HG03060 (cell line): Measurements from ENCODE around the gene QRICH1.

Source experiments
- ATAC-seq: cut with Tn5 transposase; IDR thresholded peaks from one replicate; pipeline ENCODE4 v1.9.1; 2021; ENCODE audit warnings: low read depth, moderate number of reproducible peaks; ENCODE audit not compliant: unreplicated experiment

Gene QRICH1

DNA sequence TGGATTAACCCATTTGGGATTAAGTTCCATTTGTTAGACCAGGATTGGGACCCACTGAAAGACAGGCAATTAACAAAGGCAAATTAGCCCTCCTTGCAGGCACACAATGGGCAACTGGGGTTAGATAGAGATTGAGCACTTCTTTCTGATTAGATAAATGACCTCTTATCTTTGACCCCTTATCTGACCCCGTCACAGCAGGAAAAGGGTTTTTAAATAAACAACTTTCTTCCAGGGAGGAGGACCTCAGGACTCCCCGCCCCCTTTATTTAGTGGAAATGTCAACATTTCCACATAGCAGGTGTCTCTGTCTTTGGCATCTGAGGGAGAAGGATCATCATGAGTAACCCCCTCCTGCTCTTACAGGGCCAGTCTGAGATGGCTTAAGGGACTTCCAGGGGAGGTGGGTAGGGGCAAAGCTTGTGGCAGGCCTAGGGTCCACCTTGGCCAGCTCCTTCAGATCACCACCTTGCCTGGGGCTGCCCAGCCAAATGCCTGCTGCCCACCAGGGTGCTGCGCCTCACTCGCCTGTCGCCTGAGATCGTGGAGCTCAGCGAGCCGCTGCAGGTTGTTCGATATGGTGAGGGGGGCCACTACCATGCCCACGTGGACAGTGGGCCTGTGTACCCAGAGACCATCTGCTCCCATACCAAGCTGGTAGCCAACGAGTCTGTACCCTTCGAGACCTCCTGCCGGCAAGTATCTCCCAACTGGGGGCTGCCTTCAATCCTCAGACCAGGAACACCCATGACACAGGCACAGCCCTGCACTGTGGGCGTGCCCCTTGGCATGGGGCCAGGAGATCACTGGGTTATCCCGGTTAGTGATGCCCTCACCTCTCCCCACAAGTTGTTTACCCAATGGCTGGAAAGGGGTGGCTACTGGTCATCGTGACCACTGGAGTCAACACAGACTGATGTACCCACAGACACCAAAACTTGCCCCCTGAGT is 89.2 kb downstream of the QRICH1 start:
- ATAC-seq = no peak

DNA sequence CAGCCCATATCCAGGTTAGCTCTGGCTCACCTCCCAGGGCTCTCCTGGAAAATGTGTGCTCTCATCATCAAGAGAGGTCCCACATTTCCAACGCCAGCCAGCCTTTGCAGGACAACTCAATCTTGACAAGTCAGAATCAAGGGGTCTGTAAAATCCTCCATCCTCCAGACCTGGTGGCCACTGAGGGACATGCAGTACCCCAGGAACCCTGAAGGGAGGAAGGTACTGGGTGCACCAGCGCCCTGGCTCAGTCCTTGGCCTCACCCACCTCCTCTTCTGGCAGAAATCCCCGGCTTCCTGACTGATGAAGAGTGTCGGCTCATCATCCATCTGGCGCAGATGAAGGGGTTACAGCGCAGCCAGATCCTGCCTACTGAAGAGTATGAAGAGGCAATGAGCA is 92.7 kb downstream of the QRICH1 start:
- no peak for ATAC-seq

DNA sequence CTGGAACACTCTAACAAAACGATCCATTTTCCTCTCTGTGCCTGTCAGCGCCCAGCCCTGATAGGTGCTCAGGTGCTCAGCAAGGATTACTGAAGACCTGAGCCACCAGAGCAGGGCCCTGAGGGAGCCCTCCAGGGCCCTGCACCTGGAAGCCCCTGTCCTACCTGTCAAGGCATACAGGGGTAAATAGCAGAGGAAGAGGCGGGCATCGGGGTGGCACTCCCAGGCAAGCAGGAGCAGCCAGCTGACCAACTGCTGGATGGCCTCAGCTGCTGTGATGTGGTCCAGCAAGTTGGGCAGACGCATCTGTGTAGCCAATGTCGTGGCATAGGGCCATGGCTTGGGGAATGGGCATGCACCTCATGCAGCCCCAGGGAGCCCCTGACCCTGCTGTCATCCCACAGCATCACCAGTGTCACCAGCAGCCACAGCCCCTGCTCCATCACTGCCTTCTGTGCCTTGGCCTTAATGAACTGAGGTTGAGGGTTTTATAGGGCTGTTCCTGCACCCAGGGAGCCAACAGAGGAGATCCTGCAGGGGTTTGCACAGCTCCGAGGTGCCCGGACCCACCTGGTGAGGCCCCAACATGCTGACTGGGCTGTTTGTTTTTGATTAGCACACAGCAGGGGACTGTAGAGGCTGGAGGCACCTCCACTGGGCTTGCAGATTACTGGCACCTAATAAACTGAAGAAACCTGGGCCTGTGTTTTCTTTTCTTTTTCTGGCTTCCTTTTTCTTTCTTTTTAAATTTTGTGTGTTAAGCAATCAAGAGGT is 94.6 kb downstream of the QRICH1 start:
- ATAC-seq = no peak

DNA sequence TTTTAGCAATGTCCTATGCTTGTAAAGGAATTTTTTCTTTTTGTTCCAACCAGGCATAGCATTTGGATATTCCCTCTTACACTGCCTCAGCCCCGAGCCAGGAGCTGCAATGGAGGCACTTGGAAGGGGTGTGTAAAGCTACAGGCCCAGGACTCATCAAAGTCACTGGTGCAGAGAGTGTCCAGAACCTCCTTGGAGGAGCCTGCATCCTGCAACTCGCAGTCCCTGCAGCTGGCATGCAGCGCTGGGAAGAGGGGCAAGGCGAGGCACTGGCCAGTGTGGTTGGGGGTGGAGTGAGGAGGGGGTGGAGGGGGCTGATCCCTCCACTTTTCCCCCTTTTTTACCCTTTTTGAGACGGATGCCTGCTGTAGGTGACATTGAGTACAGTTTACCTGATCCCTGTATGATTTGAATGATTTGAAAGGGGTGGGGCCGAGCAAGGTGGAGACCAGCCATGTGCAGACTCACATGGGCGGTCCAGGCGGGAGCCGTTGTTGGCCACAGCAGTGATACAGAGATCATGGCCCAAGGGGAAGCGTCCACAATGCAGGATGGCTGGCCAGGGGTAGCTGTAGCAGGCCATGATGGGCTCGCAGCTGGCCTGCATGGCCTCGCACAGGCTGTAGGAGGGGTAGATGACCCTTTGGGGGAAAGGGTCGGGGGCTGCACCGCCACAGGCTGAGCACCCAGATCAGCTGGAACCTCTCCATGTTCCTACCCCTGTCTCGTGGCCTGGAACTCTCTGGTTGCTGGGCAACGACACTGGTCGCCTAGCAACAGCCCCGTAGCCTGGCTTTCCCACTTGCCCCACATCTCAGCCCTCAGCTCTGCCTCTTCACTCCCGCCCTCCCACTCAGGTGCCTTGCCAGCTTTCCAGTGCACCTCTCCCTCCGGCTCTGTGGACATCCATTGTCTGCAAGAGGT is 95.9 kb downstream of the QRICH1 start:
- no peak for ATAC-seq

DNA sequence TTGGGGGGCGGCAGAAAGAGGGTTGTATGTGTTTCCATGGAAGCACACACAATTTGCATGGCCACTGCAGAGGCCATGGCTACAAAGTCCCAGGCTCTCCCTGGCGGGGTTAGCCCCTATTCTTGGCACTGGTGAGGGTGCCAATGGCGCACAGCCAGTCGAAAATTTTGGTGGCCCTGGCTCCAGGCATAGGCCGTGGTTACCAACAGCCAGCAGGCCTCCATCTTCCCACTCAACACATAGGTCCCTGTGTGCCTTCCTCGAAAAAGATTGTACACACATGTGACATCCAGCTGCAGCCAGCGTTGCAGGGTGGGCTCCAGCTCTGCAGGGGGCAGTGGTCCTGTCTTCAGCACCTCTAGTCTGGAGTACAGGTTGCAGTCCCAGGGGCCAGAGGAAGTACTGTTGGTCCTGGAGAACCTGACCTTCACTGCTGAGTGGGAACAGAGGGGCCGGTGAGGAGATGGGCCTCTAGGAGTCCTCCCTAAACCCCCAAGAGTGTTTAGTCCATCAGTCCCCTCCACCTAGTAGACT is 96.7 kb downstream of the QRICH1 start:
- no peak for ATAC-seq

DNA sequence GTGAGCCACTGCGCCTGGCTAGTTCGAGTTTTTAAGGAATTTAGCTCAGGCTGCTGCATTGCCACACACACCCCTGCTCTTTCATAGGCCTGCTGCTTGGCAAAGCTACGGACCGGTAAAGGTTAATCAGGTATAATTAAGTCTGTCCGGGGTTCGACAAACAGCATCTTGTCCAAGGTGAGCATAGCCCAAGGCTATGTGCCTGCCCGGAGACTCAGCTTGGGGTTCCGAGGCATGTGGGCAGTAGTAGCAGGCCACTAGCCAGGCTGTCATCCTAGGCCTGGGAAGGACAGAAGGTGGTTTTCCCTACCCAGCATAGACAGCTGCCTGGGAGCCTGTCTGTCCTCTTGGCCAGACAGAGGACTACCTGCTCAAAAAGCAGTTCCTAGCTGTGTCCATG is 97.2 kb downstream of the QRICH1 start:
- no peak for ATAC-seq

DNA sequence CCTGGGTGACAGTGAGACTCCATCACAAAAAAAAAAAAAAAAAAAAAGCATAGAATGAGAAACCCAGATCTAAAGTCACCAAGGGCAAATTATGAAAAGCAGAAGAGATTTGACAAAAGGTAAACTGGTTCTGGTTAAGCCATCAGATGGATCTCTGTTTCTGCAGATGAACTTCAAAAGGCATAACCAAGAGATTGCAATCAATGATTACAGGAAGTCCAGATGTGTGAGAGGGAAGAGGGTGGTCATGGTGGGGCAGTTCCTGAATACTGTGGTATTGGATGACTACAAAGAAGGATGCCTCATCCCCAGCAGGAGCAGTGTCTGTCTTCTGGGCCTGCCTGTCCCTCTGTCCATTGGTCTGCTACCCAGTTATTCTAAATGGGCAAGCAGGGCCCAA is 100.0 kb downstream of the QRICH1 start:
- ATAC-seq = no peak

DNA sequence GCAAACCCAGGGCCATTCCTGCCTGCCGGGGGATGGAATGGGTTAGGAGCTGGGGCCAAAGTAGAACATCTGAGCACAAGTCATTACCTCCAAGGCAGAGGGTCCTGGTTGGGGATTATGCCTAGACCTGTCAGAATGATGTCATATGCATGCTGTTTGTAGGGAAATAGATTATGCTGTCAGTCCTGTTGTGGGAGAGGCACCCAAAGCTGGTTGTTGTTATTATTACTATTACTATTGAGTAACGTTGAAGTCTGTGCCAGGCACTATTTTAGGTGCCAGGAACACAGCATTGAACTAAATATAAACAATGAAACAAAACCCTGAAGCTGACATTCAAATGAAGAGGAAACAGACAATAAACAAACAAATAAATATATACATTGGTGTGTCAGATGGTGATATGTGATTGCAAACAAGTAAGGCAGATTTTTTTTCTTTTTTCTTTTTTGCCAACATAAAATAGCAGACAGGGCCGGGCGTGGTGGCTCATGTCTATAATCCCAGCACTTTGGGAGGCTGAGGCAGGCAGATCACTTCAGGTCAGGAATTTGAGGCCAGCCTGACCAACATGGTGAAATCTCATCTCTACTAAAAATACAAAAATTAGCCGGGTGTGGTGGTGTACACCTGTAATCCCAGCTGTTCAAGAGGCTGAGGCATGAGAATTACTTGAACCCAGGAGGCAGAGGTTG is 101.9 kb downstream of the QRICH1 start:
- no peak for ATAC-seq

DNA sequence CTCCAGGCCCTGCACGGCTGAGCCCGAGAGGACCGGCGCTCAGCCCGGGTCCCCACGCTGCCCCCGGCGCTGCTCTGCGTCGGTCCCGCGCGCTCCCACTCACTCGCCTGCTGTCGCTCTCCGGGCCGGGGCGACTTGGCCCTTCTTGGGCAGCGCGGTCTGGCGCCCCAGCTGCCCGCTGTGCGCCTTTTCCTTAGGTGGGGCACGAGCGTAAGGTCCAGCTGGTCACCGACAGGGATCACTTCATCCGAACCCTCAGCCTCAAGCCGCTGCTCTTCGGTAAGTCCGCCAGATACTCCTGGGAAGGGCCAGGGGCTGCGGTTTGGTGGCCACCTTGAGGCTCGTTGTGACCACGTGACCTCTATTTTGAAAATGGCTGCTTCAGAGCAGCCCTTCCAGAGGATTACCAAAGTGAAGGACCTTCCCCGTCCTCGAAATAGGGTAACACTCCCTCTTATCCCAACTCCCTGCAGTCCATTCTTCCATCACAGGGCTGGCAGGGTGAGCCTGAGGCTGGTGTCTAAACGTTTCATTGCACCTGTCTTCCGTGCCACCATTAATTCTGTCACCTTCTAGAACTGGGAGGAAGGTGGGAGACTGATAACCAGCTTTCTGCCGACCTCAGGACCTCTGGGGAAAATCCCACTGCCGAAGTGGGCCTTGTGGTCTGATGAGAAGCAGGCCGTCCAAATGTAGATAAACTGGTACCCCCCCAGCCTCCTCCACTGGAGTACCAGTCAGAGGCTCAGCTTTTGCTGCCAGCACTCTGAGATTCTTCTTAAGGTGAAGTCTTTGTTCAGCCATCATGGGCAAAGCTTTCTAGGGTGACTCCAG is 103.0 kb downstream of the QRICH1 start:
- no peak for ATAC-seq

DNA sequence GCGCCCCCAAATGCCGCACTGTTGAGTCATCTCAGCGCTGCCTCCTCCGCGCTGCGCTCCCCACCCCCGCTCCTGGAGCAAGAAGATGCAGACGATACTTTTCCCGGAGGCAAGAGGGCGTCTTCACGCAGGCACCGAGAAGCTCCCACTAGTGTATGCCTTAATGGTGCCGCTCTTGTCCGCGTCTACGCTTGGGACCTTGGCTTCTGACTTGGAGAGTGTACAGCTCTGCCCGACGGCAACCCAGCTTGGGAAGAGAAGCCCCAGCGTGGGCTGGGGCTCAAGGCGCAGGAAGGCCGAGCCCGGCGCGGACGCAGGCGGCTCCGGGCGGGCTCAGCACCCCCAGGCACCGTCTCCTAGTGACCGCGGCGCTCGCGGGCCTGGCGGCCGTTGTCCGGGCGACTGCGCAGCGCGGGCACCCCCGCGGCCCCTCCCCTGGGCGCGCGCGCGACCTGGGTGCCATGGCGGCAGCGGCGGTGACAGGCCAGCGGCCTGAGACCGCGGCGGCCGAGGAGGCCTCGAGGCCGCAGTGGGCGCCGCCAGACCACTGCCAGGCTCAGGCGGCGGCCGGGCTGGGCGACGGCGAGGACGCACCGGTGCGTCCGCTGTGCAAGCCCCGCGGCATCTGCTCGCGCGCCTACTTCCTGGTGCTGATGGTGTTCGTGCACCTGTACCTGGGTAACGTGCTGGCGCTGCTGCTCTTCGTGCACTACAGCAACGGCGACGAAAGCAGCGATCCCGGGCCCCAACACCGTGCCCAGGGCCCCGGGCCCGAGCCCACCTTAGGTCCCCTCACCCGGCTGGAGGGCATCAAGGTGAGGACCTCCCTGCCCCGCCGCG is 103.9 kb downstream of the QRICH1 start, which contains the start of gene P4HTM:
Gene P4HTM (plus strand): TSS at position 446 of the 840 bp plus-strand sequence. CDS start 16 bp downstream, at position 462.
- ATAC-seq = no peak

DNA sequence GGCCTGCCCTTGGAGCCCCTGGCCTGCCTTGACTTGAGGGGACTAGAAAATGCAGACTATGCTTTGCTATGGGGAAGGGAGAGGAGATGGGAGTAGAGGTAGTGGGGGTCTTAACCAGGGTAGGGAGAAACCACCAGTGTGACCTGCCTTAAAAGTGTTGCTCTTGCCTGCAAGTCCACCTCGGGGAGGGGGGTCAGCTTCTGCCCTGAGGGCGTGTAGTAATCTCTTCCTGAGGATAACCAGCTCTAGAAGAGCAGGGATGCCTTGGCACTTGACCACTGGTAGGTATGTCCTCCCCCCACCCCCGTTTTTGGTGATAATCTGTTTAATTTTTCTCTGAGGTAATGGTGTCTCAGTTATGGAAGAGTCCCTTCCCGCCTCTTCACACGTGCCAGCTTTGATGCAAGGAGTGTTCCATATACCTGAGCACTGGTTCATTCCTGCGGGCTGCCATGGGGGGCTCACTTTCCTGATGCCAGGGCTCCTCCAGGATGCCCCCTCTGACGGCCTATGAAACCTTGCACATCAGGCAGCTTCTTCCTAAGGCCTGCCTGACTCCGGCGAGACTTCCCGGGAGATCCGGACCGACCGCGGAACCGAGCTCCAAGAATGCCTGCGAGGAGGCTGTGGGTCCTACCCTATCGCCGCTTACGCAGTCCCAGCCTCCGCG is 104.6 kb downstream of the QRICH1 start:
- no peak for ATAC-seq

DNA sequence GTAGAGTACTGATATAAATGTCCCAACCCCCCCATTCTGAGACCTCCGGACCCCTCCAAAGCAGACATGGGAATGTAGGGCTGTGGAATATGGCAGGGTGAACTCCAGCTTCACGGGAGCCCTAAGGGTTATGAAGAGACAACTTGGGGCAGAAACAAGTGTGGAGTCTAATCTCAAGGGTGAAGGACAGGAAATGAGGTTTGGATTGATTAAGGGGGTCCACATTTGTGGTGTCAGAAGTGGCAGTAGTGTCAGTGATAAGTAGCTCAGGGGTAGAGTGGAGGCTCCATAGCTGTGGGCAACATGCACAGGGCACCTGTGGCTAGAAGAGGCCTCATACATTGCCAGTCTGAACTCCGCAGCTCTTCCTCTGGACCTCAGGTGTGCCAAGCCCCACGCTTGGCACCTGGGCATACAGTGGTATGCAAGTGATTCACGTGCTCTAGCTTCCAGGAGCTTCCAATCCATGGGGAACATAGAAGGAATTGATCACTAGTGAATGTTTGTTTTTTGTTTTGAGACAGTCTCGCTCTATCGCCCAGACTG is 108.0 kb downstream of the QRICH1 start:
- no peak for ATAC-seq

DNA sequence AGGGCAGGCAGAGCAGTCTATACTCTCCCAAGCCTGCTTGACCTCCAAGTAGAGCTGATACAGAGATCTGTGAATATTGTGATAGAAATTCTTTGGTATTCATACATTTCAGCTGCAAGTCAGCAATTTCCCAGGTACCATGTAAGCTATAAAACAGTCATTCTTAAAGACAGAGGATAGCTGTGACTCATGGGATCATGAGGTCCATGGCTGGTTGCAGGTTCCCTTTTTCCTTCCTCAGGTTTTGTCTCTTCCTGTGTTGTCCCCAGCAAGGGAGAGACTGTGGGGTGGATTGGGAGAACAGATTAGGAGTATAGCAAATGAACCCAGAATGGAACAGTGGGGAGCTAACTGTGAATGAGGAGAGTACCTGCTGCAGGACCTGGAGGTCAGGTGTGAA is 109.2 kb downstream of the QRICH1 start:
- ATAC-seq = no peak

DNA sequence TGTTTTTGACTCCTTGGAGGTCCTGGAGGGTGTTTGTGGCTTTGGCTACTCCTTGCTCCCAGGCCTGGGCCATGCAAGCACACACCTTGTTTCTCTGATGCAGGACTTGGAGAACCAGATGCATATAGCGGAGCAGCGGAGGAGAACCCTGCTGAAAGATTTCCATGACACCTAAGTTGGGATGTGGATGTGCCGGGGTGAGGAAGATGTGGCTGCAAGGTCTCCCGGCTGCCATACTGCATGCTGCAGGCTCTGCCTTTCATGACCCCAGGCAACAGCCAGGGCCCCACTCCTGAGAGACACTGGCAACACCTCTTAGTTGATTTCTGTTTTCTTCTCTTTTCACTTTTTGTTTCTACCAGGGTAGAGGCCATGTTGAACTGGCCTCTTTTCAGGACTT is 110.8 kb downstream of the QRICH1 start:
- ATAC-seq = no peak

DNA sequence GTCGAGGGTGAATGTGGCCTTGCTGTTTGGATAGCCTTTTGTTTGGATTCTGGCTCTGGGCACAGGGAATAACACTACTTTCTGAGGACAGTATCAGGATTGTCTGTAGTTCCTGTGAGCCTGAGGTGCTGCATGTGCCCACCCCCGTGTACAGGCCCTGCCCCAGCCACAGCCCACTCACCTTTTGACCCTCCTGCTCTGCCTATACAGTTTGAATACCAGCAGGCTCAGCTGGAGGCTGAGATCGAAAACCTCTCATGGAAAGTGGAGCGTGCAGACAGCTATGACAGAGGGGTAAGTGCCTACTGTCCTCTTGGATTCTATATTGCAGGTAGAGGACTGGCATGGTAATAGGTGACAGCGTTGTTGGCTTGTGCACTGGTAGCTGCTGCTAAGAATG is 111.2 kb downstream of the QRICH1 start:
- ATAC-seq = no peak

DNA sequence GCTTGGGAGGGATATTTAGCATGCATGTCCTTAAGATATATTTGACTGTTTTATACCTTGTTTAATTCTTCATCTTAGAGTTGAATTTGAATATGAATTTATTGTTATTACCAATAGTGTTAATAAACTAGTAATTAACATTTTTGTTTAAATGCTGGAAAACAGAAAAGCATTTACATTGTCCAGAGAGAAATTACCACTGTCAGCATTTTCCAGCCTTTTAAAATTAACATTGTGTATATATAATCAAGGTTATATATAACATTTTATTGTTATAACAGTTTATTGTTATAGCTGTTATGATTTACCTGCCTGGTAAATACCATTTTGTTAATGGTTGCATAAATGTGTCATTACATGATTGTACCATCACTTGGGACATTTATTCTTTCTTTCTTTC is 111.9 kb downstream of the QRICH1 start:
- ATAC-seq = no peak

DNA sequence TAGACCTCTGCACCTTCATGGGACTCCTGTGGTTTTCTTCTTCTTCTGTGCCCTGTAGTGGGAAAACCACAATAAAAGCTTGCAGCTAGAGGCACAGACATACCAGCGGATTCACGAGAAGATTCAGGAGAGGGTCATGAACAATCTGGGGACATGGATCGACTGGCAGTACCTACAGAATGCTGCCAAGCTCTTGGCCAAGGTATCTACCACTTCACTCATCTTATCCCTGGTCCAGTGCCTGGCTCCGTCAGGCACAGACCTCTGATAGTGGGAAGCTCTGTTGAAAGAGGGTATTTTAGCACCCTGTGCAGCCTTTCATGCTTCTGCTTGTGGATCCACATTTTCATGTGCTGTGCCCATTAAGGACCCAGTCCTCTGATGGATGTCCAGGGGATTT is 113.6 kb downstream of the QRICH1 start:
- no peak for ATAC-seq
